ENCODE results near the gene CAVIN1.
"Not testable (repeated sequence)": the region's sequence is repeated elsewhere in the genome, so short reads cannot be mapped to it uniquely, and the experiment has no call there.

The CAVIN1 gene

GRCh38 chr17:42422958-42423712, at the start of gene CAVIN1:
Gene CAVIN1 (minus strand): TSS chr17:42423256. CDS start chr17:42423097, 159 bp downstream.
- no peak for DNase-seq

- no peak for DNase-seq
Measured at GRCh38 chr17:42467889-42468288, 44.8 kb upstream of the CAVIN1 start.

- DNase-seq, result no peak
Measured at GRCh38 chr17:42463976-42464400, 40.9 kb upstream of the CAVIN1 start.

- DNase-seq, result no peak
Measured at GRCh38 chr17:42460371-42460770, 37.3 kb upstream of the CAVIN1 start.

GRCh38 chr17:42459801-42460281, 36.8 kb upstream of the CAVIN1 start:
- DNase-seq, result no peak

GRCh38 chr17:42459256-42459800, 36.3 kb upstream of the CAVIN1 start:
- DNase-seq, result peak; percentile 21 to 53

- DNase-seq, result peak; percentile 81 to 89
Measured at GRCh38 chr17:42458497-42459255, 35.6 kb upstream of the CAVIN1 start, which contains the start of gene ATP6V0A1. Gene ATP6V0A1 (plus strand): TSS chr17:42458878. CDS start chr17:42460895, 2,017 bp downstream.

- DNase-seq, result no peak
Measured at GRCh38 chr17:42457107-42457792, 34.2 kb upstream of the CAVIN1 start.

- DNase-seq, result no peak
Measured at GRCh38 chr17:42456223-42457106, 33.4 kb upstream of the CAVIN1 start.

GRCh38 chr17:42454987-42455386, 31.9 kb upstream of the CAVIN1 start:
- not testable (repeated sequence) for DNase-seq

- no peak for DNase-seq
Measured at GRCh38 chr17:42453439-42453838, 30.4 kb upstream of the CAVIN1 start.

- not testable (repeated sequence) for DNase-seq
Measured at GRCh38 chr17:42451270-42451669, 28.2 kb upstream of the CAVIN1 start.

- DNase-seq, result not testable (repeated sequence)
Measured at GRCh38 chr17:42449838-42450237, 26.8 kb upstream of the CAVIN1 start.

GRCh38 chr17:42449176-42449575, 26.1 kb upstream of the CAVIN1 start:
- not testable (repeated sequence) for DNase-seq

- no peak for DNase-seq
Measured at GRCh38 chr17:42442196-42442565, 19.1 kb upstream of the CAVIN1 start.

- DNase-seq, result no peak
Measured at GRCh38 chr17:42441371-42442195, 18.5 kb upstream of the CAVIN1 start.

GRCh38 chr17:42438600-42439567, 15.8 kb upstream of the CAVIN1 start:
- DNase-seq, result no peak

GRCh38 chr17:42436391-42436790, 13.3 kb upstream of the CAVIN1 start:
- DNase-seq, result no peak

GRCh38 chr17:42431758-42432161, 8.7 kb upstream of the CAVIN1 start:
- no peak for DNase-seq
